SU-DHL-6 (cell line): ENCODE results near the gene MAP10.

Experiments used
- H2AFZ ChIP-seq: fragments of 200-600 bp; sonication (generic); 2 replicates; pipeline ENCODE4 v1.6.1; 2014; ENCODE audit warnings: low read depth, mild to moderate bottlenecking, moderate library complexity, mixed read lengths, antibody characterized with exemption, low read length; ENCODE audit not compliant: severe bottlenecking
- H3F3A ChIP-seq: fragments of 200-600 bp; shearing (Covaris generic); 2 replicates; pipeline ENCODE4 v1.6.0; 2016; ENCODE audit warnings: antibody characterized with exemption, mild to moderate bottlenecking; ENCODE audit not compliant: insufficient read depth
- H3K27ac ChIP-seq: fragments of 200-600 bp; sonication (generic); 2 replicates; pipeline ENCODE4 v1.5.1; 2016; ENCODE audit warnings: low read depth, mild to moderate bottlenecking, low read length, moderate library complexity, mixed read lengths
- H3K27me3 ChIP-seq: fragments of 200-600 bp; sonication (generic), shearing (Covaris generic); 2 replicates; pipeline ENCODE4 v1.6.0; 2014; ENCODE audit warnings: mild to moderate bottlenecking, low read length
- H3K36me3 ChIP-seq: fragments of 200-600 bp; sonication (generic); 2 replicates; pipeline ENCODE4 v1.6.1; 2014; ENCODE audit warnings: mild to moderate bottlenecking, low read length, mixed read lengths
- H3K4me2 ChIP-seq: fragments of 300-600, 200-600 bp; shearing (Covaris generic), sonication (generic); 2 replicates; pipeline ENCODE4 v1.6.0; 2014; ENCODE audit warnings: low read length, low read depth, mild to moderate bottlenecking; ENCODE audit not compliant: poor library complexity, severe bottlenecking
- H3K4me3 ChIP-seq: fragments of 200-600 bp; sonication (generic); 2 replicates; pipeline ENCODE4 v1.5.1; 2014; ENCODE audit warnings: antibody characterized with exemption, low read length, mild to moderate bottlenecking, mixed read lengths; ENCODE audit not compliant: insufficient read depth, poor library complexity, severe bottlenecking
- H3K79me2 ChIP-seq: fragments of 200-600 bp; sonication (generic); 2 replicates; pipeline ENCODE4 v1.6.1; 2014; ENCODE audit warnings: mild to moderate bottlenecking, low read length, moderate library complexity; ENCODE audit not compliant: insufficient read depth
- H3K9ac ChIP-seq: fragments of 200-600 bp; sonication (generic); 2 replicates; pipeline ENCODE4 v1.7.0; 2014; ENCODE audit warnings: mild to moderate bottlenecking, low read length
- H3K9me2 ChIP-seq: fragments of 200-600 bp; sonication (generic); replicated peaks from 2 replicates; pipeline ENCODE4 v1.6.1; 2014; ENCODE audit warnings: low read length; ENCODE audit not compliant: insufficient read depth
- H3K9me3 ChIP-seq: fragments of 200-600 bp; sonication (generic); 2 replicates; pipeline ENCODE4 v1.6.1; 2014; ENCODE audit warnings: low read length, mixed read lengths; ENCODE audit not compliant: insufficient read depth
- H4K20me1 ChIP-seq: fragments of 200-600 bp; sonication (generic); 2 replicates; pipeline ENCODE4 v1.6.1; 2014; ENCODE audit warnings: low read depth, mild to moderate bottlenecking, antibody characterized with exemption, low read length, moderate library complexity, mixed read lengths
- EZH2phosphoT487 ChIP-seq: fragments of 200-600 bp; sonication (generic), shearing (Covaris generic); conservative IDR thresholded peaks from 2 replicates; pipeline ENCODE4 v1.6.1; 2018; ENCODE audit warnings: mild to moderate bottlenecking, antibody characterized with exemption, low read length, moderate library complexity, mixed read lengths
- TF ChIP-seq, protein P1 (sequence below): fragments of 200-600 bp; sonication (generic); IDR thresholded peaks from one replicate; pipeline ENCODE4 v1.5.1; 2017; ENCODE audit warnings: antibody characterized with exemption, mild to moderate bottlenecking, low read length, moderate library complexity; ENCODE audit not compliant: insufficient read depth, poor library complexity, severe bottlenecking

MAP10 gene

GRCh38 chr1:232766241-232766890 is 38.9 kb upstream of the MAP10 start:
- Histone ChIP-seq H4K20me1 (no peaks in the 10 kb centered on the region), H3K4me3 (no peak overlapping the region), H3K9ac (no peak overlapping the region), H3K4me2 (no peak overlapping the region), H3K27ac (no peak overlapping the region), H2AFZ (no peak overlapping the region), H3F3A (no peaks in the 10 kb centered on the region), H3K9me2 (no peaks in the 10 kb centered on the region; the same call in 1 of the 2 replicates), H3K79me2 (no peaks in the 10 kb centered on the region), H3K9me3 (no peaks in the 10 kb centered on the region), H3K36me3 (no peaks in the 10 kb centered on the region), H3K27me3 (no peaks in the 10 kb centered on the region)
- TF ChIP-seq, protein P1, sequence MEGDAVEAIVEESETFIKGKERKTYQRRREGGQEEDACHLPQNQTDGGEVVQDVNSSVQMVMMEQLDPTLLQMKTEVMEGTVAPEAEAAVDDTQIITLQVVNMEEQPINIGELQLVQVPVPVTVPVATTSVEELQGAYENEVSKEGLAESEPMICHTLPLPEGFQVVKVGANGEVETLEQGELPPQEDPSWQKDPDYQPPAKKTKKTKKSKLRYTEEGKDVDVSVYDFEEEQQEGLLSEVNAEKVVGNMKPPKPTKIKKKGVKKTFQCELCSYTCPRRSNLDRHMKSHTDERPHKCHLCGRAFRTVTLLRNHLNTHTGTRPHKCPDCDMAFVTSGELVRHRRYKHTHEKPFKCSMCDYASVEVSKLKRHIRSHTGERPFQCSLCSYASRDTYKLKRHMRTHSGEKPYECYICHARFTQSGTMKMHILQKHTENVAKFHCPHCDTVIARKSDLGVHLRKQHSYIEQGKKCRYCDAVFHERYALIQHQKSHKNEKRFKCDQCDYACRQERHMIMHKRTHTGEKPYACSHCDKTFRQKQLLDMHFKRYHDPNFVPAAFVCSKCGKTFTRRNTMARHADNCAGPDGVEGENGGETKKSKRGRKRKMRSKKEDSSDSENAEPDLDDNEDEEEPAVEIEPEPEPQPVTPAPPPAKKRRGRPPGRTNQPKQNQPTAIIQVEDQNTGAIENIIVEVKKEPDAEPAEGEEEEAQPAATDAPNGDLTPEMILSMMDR, result no peak
- no peak for TF ChIP-seq EZH2phosphoT487

- no peak overlapping the region for H3K4me2 ChIP-seq
- H3K27ac ChIP-seq, result no peak overlapping the region
These were observed 38.3 kb upstream of the MAP10 start for GRCh38 chr1:232766904-232767303.

GRCh38 chr1:232767305-232768074 is 37.7 kb upstream of the MAP10 start:
- Histone ChIP-seq H3K79me2 (no peaks in the 10 kb centered on the region), H3K4me2 (no peak overlapping the region), H3K36me3 (no peaks in the 10 kb centered on the region), H3K9me3 (no peaks in the 10 kb centered on the region), H3K9ac (no peak overlapping the region), H2AFZ (no peak overlapping the region), H3K4me3 (no peak overlapping the region), H3F3A (no peaks in the 10 kb centered on the region), H3K27me3 (no peaks in the 10 kb centered on the region), H4K20me1 (no peaks in the 10 kb centered on the region), H3K9me2 (no peaks in the 10 kb centered on the region; the same call in 1 of the 2 replicates), H3K27ac (no peak overlapping the region)
- TF ChIP-seq, protein P1, result no peak
- no peak for TF ChIP-seq EZH2phosphoT487

More at GRCh38 chr1:232766904-232767303, 38.3 kb upstream of the MAP10 start:
- Histone ChIP-seq H2AFZ (no peak overlapping the region), H3K4me3 (no peak overlapping the region), H3K36me3 (no peaks in the 10 kb centered on the region), H3K9me2 (no peaks in the 10 kb centered on the region; the same call in 1 of the 2 replicates), H3K9me3 (no peaks in the 10 kb centered on the region), H3K9ac (no peak overlapping the region), H3K79me2 (no peaks in the 10 kb centered on the region), H3F3A (no peaks in the 10 kb centered on the region), H3K27me3 (no peaks in the 10 kb centered on the region), H4K20me1 (no peaks in the 10 kb centered on the region)
- TF ChIP-seq, protein P1, result no peak
